Fibroblast of villous mesenchyme (primary cell): ENCODE measurements around the gene NFATC1. TPM values are rescaled to one million over a fixed set of nuclear protein-coding genes. Genes with fewer than 3 reads are reported as not detected.

Experiments
- DNase-seq: peaks from one replicate; pipeline ENCODE4 v3.0.0-alpha.2; 2010; ENCODE audit warnings: low read depth
- H3K4me3 ChIP-seq: 2 replicates; pipeline ENCODE4 v1.5.1; 2011; ENCODE audit warnings: low read depth, mild to moderate bottlenecking, low read length
- CTCF ChIP-seq: IDR thresholded peaks from 2 replicates; pipeline ENCODE4 v1.5.1; 2012; ENCODE audit warnings: low read depth, mild to moderate bottlenecking, low read length; ENCODE audit not compliant: insufficient read depth
- total RNA-seq: library from RNA; depleted of rRNA; stranded (reverse); fragments of >200 nt; gene quantifications from 2 replicates; pipeline ENCODE4 v1.2.3, GENCODE V29; 2012

The NFATC1 gene
- total RNA-seq, 1 donor = 0.43 TPM

- TF ChIP-seq CTCF = no peak
- no peak for DNase-seq
- no peak overlapping the region for H3K4me3 ChIP-seq
Observed at GRCh38 chr18:79552696-79553095, 157.0 kb downstream of the NFATC1 start.

- H3K4me3 ChIP-seq = no peak overlapping the region
- no peak for TF ChIP-seq CTCF
- no peak for DNase-seq
Observed at GRCh38 chr18:79553154-79553553, 157.4 kb downstream of the NFATC1 start.

- no peak for DNase-seq
- TF ChIP-seq CTCF = no peak
- no peak overlapping the region for H3K4me3 ChIP-seq
Observed at GRCh38 chr18:79553696-79554095, 158.0 kb downstream of the NFATC1 start.

GRCh38 chr18:79554321-79554720, 158.6 kb downstream of the NFATC1 start:
- no peak overlapping the region for H3K4me3 ChIP-seq
- TF ChIP-seq CTCF = no peak
- DNase-seq = no peak

GRCh38 chr18:79554945-79555645, 159.4 kb downstream of the NFATC1 start:
- H3K4me3 ChIP-seq = no peak overlapping the region
- no peak for TF ChIP-seq CTCF

GRCh38 chr18:79555885-79556284, 160.2 kb downstream of the NFATC1 start:
- no peak for TF ChIP-seq CTCF
- no peak overlapping the region for H3K4me3 ChIP-seq
- no peak for DNase-seq

More at GRCh38 chr18:79554945-79555645, 159.4 kb downstream of the NFATC1 start:
- DNase-seq = no peak
